ENCODE data around the gene RIOK1.

DNA sequence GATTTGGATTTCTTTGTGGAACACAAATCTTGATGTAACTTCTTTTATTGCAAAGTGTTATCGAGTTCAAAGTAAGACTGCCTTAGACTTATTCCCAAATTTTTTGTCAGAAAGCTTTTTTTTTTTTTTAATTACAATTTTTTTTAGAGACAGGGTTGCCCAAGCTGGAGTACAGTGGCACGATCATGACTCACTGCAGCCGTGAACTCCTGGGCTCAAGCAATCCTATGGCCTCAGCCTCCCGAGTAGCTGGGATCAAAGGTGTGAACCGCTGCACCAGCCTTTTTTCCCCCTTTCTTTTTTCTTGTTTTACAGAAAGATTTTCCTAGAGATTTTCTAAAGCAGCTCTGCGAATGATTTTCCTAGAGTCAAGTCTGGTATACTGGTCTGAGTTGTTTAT, 2.8 kb downstream of the RIOK1 start:
- TF ChIP-seq, protein P1, sequence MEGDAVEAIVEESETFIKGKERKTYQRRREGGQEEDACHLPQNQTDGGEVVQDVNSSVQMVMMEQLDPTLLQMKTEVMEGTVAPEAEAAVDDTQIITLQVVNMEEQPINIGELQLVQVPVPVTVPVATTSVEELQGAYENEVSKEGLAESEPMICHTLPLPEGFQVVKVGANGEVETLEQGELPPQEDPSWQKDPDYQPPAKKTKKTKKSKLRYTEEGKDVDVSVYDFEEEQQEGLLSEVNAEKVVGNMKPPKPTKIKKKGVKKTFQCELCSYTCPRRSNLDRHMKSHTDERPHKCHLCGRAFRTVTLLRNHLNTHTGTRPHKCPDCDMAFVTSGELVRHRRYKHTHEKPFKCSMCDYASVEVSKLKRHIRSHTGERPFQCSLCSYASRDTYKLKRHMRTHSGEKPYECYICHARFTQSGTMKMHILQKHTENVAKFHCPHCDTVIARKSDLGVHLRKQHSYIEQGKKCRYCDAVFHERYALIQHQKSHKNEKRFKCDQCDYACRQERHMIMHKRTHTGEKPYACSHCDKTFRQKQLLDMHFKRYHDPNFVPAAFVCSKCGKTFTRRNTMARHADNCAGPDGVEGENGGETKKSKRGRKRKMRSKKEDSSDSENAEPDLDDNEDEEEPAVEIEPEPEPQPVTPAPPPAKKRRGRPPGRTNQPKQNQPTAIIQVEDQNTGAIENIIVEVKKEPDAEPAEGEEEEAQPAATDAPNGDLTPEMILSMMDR (IDR thresholded peaks at IDR 0.05), result no peak
- TF ChIP-seq ZFX (IDR thresholded peaks at IDR 0.05; ENCODE audit: borderline replicate concordance), result no peak
